Adrenal gland (tissue), 12 donors: ENCODE measurements around the gene PER1. TPM values are rescaled to one million over a fixed set of nuclear protein-coding genes. Genes with fewer than 3 reads are reported as not detected.

Experiments
- DNase-seq, 7 donors: peaks; one replicate each; pipeline ENCODE4 v3.0.0-alpha.2; 2019 to 2020
- H3K27ac ChIP-seq, 5 donors: fragments of 200-600 bp; sonication (generic) in 4 of 5; 1 replicate in 3 of 5; 2 replicates in 2 of 5; pipeline versions ENCODE4 v1.5.1 to v1.8.0; 2016 to 2020; ENCODE audit warnings: mild to moderate bottlenecking in 1 of 5
- H3K27me3 ChIP-seq: fragments of 200-600 bp; 2 replicates; pipeline ENCODE4 v1.8.0; 2021
- H3K36me3 ChIP-seq, 2 donors: fragments of 200-600 bp; replicated peaks in 1 of 2; 1 replicate in 1 of 2; 2 replicates in 1 of 2; pipeline versions ENCODE4 v1.5.1 to v1.8.0; 2018 to 2022
- H3K4me1 ChIP-seq, 2 donors: fragments of 200-600 bp; replicated peaks in 1 of 2; 1 replicate in 1 of 2; 2 replicates in 1 of 2; pipeline versions ENCODE4 v1.5.1 to v1.8.0; 2018 to 2021
- H3K4me3 ChIP-seq, 4 donors: fragments of 200-600 bp; sonication (generic) in 3 of 4; one replicate each; pipeline ENCODE4 v1.5.1; 2016 to 2018
- H3K9me3 ChIP-seq, 3 donors: fragments of 200-600 bp; sonication (generic) in 1 of 3; replicated peaks in 1 of 3; 1 replicate in 2 of 3; 2 replicates in 1 of 3; pipeline versions ENCODE4 v1.5.1 to v1.8.0; 2016 to 2021
- CTCF ChIP-seq, 6 experiments: fragments of 450-650 bp in 4 of 6; fragments of 200-600 bp in 2 of 6; sonication (generic) in 1 of 6; IDR thresholded peaks; 1 replicate in 5 of 6; 2 replicates in 1 of 6; pipeline versions ENCODE4 v1.5.1 to v1.8.0; 2016 to 2021; ENCODE audit warnings: antibody characterized with exemption in 6 of 6, mild to moderate bottlenecking in 2 of 6, moderate library complexity in 1 of 6
- POLR2A ChIP-seq, 2 donors: fragments of 450-650 bp; IDR thresholded peaks; one replicate each; pipeline ENCODE4 v1.6.1; 2017; ENCODE audit warnings: antibody characterized with exemption in 2 of 2, mild to moderate bottlenecking in 2 of 2, moderate library complexity in 1 of 2
- WGBS, 4 donors: extraction: QIAGEN DNeasy Blood & Tissue Kit in 2 of 4; methylation state at CpG; one replicate each; pipeline versions ENCODE4 v1.1.5 to v1.1.7; 2013 to 2017; 5-methylcytosine and 5-hydroxymethylcytosine counted together
- intact Hi-C, 2 donors: fragments of 100-400 bp; cut with DNase I; formaldehyde crosslinking; loops; one replicate each; pipeline versions ENCODE4 v1.14.1 to v1.15.0; 2022 to 2023
- polyA plus RNA-seq, 3 donors: library from polyadenylated mRNA; stranded (reverse); fragments of 200-250 nt in 2 of 3; fragments of 350-450 nt in 1 of 3; fragmentation: Illumina TruSeq in 1 of 3; extraction: RNeasy Lipid Tissue Mini Kit (QIAGEN cat#74804) in 1 of 3; gene quantifications; one replicate each; pipeline ENCODE4 v1.2.3, GENCODE V29; 2013 to 2014
- total RNA-seq, 9 donors: library from RNA; depleted of rRNA in 4 of 9; stranded (reverse); fragments of >200 nt in 4 of 9; fragments of 120-200 nt in 1 of 9; fragmentation: NEBNext Ultra II Directional in 1 of 9; extraction: Animal tissue kit (Norgen Biotek cat#: 25700) in 1 of 9; gene quantifications; one replicate each; pipeline versions ENCODE4 v1.1.0 to v1.2.4, GENCODE V29; 2013 to 2023
- donor health status: healthy with polysubstance abuse.
- donor health status: Bipolar disorder and iron deficiency.
- donor health status: DM: yes; HTN: yes; CAD: no.
- donor health status: DM: no; HTN: no; CAD: no.
- donor health status: DM: no; HTN: no; CAD: no.
- donor health status: DM: yes; HTN: yes; CAD: no.

The PER1 gene
- total and polyA plus RNA-seq, 12 donors: 9.9 to 360 (median 108) TPM

GRCh38 chr17:8100763-8101162, 51.4 kb downstream of the PER1 start:
- H3K4me1 ChIP-seq: no peaks in the 10 kb centered on the region
- H3K27ac ChIP-seq: no peak overlapping the region
- WGBS, 4 donors: 77 to 89% (median 85%) methylated on average over 2 of the region's 2 CpGs
- intact Hi-C loops: no loop called here
- H3K27me3 ChIP-seq: no peaks in the 10 kb centered on the region
- H3K4me3 ChIP-seq: no peak overlapping the region
- DNase-seq: no peak
- no peak for TF ChIP-seq POLR2A (IDR thresholded peaks at IDR 0.05)
- H3K9me3 ChIP-seq: no peaks in the 10 kb centered on the region
- no peaks in the 10 kb centered on the region for H3K36me3 ChIP-seq

- H3K4me3 ChIP-seq: no peak overlapping the region
- WGBS, 4 donors: 49 to 62% (median 52%) methylated on average over 2 of the region's 2 CpGs
- no peaks in the 10 kb centered on the region for H3K27me3 ChIP-seq
- no peak overlapping the region for H3K27ac ChIP-seq
- no peaks in the 10 kb centered on the region for H3K4me1 ChIP-seq
- no peak for DNase-seq
- TF ChIP-seq CTCF (IDR thresholded peaks at IDR 0.05) (no peak), POLR2A (IDR thresholded peaks at IDR 0.05) (no peak)
- intact Hi-C loops: no loop called here
- no peaks in the 10 kb centered on the region for H3K9me3 ChIP-seq
- H3K36me3 ChIP-seq: no peaks in the 10 kb centered on the region
Observed at GRCh38 chr17:8100111-8100510, 52.1 kb downstream of the PER1 start.

- no peak overlapping the region for H3K4me3 ChIP-seq
- peaks cover 2% of the 10 kb centered on the region for H3K27me3 ChIP-seq
- H3K27ac ChIP-seq: no peak overlapping the region
- WGBS, 4 donors: 67 to 93% (median 79%) methylated on average over 2 to 8 of the region's 8 CpGs
- no peaks in the 10 kb centered on the region for H3K4me1 ChIP-seq
- H3K9me3 ChIP-seq: no peaks in the 10 kb centered on the region
- no peaks in the 10 kb centered on the region for H3K36me3 ChIP-seq
- no peak for TF ChIP-seq CTCF (IDR thresholded peaks at IDR 0.05)
- TF ChIP-seq POLR2A (IDR thresholded peaks at IDR 0.05): no peak
- DNase-seq: no peak
- intact Hi-C loops: loop anchor here in 1 of 2 donors (10.0 kb wide), 1 partner anchor 218 kb away; the partner anchor contains the start of gene ARHGEF15
Observed at GRCh38 chr17:8096541-8096940, 55.7 kb downstream of the PER1 start.

DNA sequence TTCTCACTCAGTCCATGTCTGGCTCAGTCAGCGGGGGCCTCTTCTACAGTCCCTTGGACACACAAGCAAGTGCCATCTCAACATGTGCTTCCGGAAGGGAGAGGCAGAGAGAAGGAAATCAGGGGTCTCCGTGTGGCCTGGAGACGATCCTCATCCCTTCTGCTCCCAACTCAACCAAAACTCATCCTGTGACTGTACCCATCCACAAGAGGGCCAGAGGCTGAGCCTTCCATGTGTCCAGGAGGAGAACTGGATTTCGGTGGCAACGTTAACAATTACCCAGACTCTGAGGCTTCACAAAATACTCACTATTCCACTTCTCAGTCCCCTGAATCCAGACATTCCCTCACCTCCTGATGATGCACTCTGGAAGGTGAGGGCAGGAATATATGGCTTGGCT, 56.8 kb downstream of the PER1 start:
- no peak for DNase-seq
- intact Hi-C loops: loop anchor here in 1 of 2 donors (10.0 kb wide), 1 partner anchor 219 kb away; the partner anchor contains the start of gene ARHGEF15
- no peaks in the 10 kb centered on the region for H3K9me3 ChIP-seq
- peaks cover 2% of the 10 kb centered on the region for H3K27me3 ChIP-seq
- no peak for TF ChIP-seq POLR2A (IDR thresholded peaks at IDR 0.05)
- no peak for TF ChIP-seq CTCF (IDR thresholded peaks at IDR 0.05)
- H3K4me3 ChIP-seq: no peak overlapping the region
- no peaks in the 10 kb centered on the region for H3K36me3 ChIP-seq
- H3K4me1 ChIP-seq: no peaks in the 10 kb centered on the region
- whole genome bisulfite sequencing, 4 donors: 72 to 84% (median 79%) methylated on average over 5 to 6 of the region's 6 CpGs
- no peak overlapping the region for H3K27ac ChIP-seq

GRCh38 chr17:8091033-8091687, 61.0 kb downstream of the PER1 start:
- TF ChIP-seq CTCF (IDR thresholded peaks at IDR 0.05) (no peak), POLR2A (IDR thresholded peaks at IDR 0.05) (no peak)
- Histone ChIP-seq H3K36me3 (no peaks in the 10 kb centered on the region), H3K27ac (no peak overlapping the region), H3K4me3 (no peak overlapping the region), H3K27me3 (peaks cover 5% of the 10 kb centered on the region), H3K4me1 (no peaks in the 10 kb centered on the region), H3K9me3 (no peaks in the 10 kb centered on the region)
- 47 to 52% (median 51%) methylated on average over 8 to 9 of the region's 9 CpGs for WGBS, 4 donors
- DNase-seq: no peak
- intact Hi-C loops: loop anchor here in 1 of 2 donors (10.0 kb wide), 1 partner anchor 224 kb away; the partner anchor contains the start of gene ARHGEF15
